K562 (cell line): ENCODE results near the gene TNFRSF18. TPM values are rescaled to one million over a fixed set of nuclear protein-coding genes. Genes with fewer than 3 reads are reported as not detected.

ENCODE experiments used
- EP300 ChIP-seq: IDR thresholded peaks from 2 replicates; pipeline ENCODE4 v1.6.1; 2012; ENCODE audit warnings: low read length, improper control_type of control experiment
- HNRNPK ChIP-seq: fragments of 200-400 bp; formaldehyde crosslinking; IDR thresholded peaks from one replicate; pipeline ENCODE4 v1.6.1; 2018; ENCODE audit warnings: mild to moderate bottlenecking, low read depth, low read length; ENCODE audit not compliant: poor library complexity, severe bottlenecking
- MAFK ChIP-seq: IDR thresholded peaks from 2 replicates; pipeline ENCODE4 v1.6.1; 2011; ENCODE audit warnings: low read length, improper control_type of control experiment
- PHTF2 ChIP-seq: fragments of 250-450 bp; sonication (Bioruptor Pico); IDR thresholded peaks from 2 replicates; pipeline ENCODE4 v1.5.0; 2021; ENCODE audit warnings: mild to moderate bottlenecking
- XRCC4 ChIP-seq: IDR thresholded peaks from one replicate; pipeline ENCODE4 v1.6.1; 2011; ENCODE audit not compliant: insufficient read depth, insufficient read length; ENCODE audit errors: extremely low read depth
- ZNF12 ChIP-seq: sonication (generic); formaldehyde crosslinking; IDR thresholded peaks from 2 replicates; pipeline ENCODE4 v1.4.0; 2020; ENCODE audit warnings: mild to moderate bottlenecking, missing genetic modification reagents
- ZNF507 ChIP-seq: conservative IDR thresholded peaks from 2 replicates; pipeline ENCODE4 v1.6.1; 2017; ENCODE audit warnings: missing genetic modification characterization, missing compliant biosample characterization
- ZNF79 ChIP-seq: fragments of 250-450 bp; sonication (Bioruptor Pico); IDR thresholded peaks from 2 replicates; pipeline ENCODE4 v1.4.0; 2020; ENCODE audit warnings: low read depth, mild to moderate bottlenecking, moderate library complexity
- polyA plus RNA-seq, 8 experiments: library from polyadenylated mRNA; depleted of rRNA in 4 of 8; stranded (reverse) in 5 of 8; unstranded in 3 of 8; fragments of >200 nt; fragmentation: Nextera tagmentation in 2 of 8; fragmentation: Illumina TruSeq in 1 of 8; extraction: Ambion mirVana in 2 of 8; extraction: Trizol in 1 of 8; gene quantifications; 2 replicates each; pipeline versions ENCODE4 v1.2.1 to v1.2.3, GENCODE V29; 2011 to 2014; ENCODE audit warnings: inconsistent platforms in 1 of 8, missing spikeins in 1 of 8
- total RNA-seq, 7 experiments: library from RNA; depleted of rRNA in 6 of 7; stranded (reverse); fragments of >200 nt in 6 of 7; fragmentation: Illumina TruSeq in 2 of 7; extraction: Trizol in 2 of 7; gene quantifications; 2 replicates each; pipeline versions ENCODE4 v1.2.1 to v1.2.3, GENCODE V29; 2011 to 2021; ENCODE audit warnings: low replicate concordance in 1 of 7
- TF ChIP-seq, protein P1 (sequence below): fragments of 200-800 bp; sonication (Bioruptor generic); IDR thresholded peaks from 2 replicates; pipeline ENCODE4 v1.6.1; 2016; ENCODE audit warnings: missing genetic modification characterization, missing compliant biosample characterization
- TF ChIP-seq, protein P2 (sequence below): sonication (generic); formaldehyde crosslinking; IDR thresholded peaks from 2 replicates; pipeline ENCODE4 v1.8.0; 2023; ENCODE audit warnings: mild to moderate bottlenecking, missing genetic modification reagents
- TF ChIP-seq, protein P3 (sequence below): sonication (generic); formaldehyde crosslinking; IDR thresholded peaks from 2 replicates; pipeline ENCODE4 v1.8.0; 2023; ENCODE audit warnings: missing genetic modification reagents, mild to moderate bottlenecking, borderline replicate concordance
- TF ChIP-seq, protein P4 (sequence below), 2 experiments: fragments of 450-650 bp; IDR thresholded peaks; 2 replicates each; pipeline ENCODE4 v1.6.1; 2016

TNFRSF18 gene
- total and polyA plus RNA-seq, 9 of the 15 experiments (the other 6 are each of a cell fraction or from before 2014, with no cell fraction given), result 0.24 to 0.27 TPM; not detected in 7

DNA sequence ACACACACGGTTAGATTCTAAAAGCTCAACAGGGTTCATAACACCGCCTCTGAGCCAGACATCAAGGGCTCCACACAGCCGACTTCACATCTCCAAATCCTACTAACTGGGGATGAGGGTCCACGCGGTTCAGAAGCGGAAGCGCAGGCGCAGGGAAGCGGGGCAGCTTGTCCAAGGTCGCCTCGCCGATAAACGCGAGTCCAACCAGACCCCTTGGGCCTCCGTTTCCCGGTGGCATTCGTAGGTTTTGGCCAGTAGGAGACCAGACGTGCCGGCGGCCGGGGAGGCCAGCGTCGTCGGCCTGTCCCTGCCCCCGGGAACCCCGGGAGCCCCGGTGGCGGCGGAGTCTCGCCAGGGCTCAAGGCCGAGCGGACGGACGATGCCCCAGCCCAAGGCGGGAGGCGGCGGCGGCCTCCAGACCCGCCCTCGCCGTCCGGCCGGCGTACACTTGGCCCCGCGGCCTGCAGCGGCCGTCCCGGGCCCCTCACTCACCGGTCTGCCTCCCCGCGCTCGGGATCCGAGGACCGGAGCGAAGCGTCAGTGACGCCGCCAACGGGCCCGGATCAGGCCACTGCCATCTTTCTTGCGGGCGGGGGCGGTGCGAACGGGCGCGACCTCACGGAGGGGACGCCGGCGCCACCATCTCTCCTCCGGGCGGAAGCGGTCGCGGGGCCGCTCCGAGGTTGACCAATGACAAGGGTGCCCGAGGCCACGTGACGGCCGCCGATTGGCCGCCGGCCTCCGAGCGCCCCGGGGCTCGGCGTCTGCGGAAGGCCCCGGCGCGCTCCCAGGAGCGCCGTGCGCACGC lies 25.2 kb upstream of the TNFRSF18 start, which contains the start of gene SDF4 (continued):
- TF ChIP-seq, protein P1, sequence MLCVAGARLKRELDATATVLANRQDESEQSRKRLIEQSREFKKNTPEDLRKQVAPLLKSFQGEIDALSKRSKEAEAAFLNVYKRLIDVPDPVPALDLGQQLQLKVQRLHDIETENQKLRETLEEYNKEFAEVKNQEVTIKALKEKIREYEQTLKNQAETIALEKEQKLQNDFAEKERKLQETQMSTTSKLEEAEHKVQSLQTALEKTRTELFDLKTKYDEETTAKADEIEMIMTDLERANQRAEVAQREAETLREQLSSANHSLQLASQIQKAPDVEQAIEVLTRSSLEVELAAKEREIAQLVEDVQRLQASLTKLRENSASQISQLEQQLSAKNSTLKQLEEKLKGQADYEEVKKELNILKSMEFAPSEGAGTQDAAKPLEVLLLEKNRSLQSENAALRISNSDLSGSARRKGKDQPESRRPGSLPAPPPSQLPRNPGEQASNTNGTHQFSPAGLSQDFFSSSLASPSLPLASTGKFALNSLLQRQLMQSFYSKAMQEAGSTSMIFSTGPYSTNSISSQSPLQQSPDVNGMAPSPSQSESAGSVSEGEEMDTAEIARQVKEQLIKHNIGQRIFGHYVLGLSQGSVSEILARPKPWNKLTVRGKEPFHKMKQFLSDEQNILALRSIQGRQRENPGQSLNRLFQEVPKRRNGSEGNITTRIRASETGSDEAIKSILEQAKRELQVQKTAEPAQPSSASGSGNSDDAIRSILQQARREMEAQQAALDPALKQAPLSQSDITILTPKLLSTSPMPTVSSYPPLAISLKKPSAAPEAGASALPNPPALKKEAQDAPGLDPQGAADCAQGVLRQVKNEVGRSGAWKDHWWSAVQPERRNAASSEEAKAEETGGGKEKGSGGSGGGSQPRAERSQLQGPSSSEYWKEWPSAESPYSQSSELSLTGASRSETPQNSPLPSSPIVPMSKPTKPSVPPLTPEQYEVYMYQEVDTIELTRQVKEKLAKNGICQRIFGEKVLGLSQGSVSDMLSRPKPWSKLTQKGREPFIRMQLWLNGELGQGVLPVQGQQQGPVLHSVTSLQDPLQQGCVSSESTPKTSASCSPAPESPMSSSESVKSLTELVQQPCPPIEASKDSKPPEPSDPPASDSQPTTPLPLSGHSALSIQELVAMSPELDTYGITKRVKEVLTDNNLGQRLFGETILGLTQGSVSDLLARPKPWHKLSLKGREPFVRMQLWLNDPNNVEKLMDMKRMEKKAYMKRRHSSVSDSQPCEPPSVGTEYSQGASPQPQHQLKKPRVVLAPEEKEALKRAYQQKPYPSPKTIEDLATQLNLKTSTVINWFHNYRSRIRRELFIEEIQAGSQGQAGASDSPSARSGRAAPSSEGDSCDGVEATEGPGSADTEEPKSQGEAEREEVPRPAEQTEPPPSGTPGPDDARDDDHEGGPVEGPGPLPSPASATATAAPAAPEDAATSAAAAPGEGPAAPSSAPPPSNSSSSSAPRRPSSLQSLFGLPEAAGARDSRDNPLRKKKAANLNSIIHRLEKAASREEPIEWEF (CRISPR knock-in tag), result no peak
- TF ChIP-seq ZNF507, result no peak
- TF ChIP-seq HNRNPK, result no peak
- no peak for TF ChIP-seq XRCC4
- TF ChIP-seq, protein P2, sequence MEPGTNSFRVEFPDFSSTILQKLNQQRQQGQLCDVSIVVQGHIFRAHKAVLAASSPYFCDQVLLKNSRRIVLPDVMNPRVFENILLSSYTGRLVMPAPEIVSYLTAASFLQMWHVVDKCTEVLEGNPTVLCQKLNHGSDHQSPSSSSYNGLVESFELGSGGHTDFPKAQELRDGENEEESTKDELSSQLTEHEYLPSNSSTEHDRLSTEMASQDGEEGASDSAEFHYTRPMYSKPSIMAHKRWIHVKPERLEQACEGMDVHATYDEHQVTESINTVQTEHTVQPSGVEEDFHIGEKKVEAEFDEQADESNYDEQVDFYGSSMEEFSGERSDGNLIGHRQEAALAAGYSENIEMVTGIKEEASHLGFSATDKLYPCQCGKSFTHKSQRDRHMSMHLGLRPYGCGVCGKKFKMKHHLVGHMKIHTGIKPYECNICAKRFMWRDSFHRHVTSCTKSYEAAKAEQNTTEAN (CRISPR knock-in tag), result no peak
- TF ChIP-seq, protein P3, sequence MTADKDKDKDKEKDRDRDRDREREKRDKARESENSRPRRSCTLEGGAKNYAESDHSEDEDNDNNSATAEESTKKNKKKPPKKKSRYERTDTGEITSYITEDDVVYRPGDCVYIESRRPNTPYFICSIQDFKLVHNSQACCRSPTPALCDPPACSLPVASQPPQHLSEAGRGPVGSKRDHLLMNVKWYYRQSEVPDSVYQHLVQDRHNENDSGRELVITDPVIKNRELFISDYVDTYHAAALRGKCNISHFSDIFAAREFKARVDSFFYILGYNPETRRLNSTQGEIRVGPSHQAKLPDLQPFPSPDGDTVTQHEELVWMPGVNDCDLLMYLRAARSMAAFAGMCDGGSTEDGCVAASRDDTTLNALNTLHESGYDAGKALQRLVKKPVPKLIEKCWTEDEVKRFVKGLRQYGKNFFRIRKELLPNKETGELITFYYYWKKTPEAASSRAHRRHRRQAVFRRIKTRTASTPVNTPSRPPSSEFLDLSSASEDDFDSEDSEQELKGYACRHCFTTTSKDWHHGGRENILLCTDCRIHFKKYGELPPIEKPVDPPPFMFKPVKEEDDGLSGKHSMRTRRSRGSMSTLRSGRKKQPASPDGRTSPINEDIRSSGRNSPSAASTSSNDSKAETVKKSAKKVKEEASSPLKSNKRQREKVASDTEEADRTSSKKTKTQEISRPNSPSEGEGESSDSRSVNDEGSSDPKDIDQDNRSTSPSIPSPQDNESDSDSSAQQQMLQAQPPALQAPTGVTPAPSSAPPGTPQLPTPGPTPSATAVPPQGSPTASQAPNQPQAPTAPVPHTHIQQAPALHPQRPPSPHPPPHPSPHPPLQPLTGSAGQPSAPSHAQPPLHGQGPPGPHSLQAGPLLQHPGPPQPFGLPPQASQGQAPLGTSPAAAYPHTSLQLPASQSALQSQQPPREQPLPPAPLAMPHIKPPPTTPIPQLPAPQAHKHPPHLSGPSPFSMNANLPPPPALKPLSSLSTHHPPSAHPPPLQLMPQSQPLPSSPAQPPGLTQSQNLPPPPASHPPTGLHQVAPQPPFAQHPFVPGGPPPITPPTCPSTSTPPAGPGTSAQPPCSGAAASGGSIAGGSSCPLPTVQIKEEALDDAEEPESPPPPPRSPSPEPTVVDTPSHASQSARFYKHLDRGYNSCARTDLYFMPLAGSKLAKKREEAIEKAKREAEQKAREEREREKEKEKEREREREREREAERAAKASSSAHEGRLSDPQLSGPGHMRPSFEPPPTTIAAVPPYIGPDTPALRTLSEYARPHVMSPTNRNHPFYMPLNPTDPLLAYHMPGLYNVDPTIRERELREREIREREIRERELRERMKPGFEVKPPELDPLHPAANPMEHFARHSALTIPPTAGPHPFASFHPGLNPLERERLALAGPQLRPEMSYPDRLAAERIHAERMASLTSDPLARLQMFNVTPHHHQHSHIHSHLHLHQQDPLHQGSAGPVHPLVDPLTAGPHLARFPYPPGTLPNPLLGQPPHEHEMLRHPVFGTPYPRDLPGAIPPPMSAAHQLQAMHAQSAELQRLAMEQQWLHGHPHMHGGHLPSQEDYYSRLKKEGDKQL (CRISPR knock-in tag), result no peak
- TF ChIP-seq PHTF2 (CRISPR knock-in tag), result no peak
- TF ChIP-seq, protein P4, sequence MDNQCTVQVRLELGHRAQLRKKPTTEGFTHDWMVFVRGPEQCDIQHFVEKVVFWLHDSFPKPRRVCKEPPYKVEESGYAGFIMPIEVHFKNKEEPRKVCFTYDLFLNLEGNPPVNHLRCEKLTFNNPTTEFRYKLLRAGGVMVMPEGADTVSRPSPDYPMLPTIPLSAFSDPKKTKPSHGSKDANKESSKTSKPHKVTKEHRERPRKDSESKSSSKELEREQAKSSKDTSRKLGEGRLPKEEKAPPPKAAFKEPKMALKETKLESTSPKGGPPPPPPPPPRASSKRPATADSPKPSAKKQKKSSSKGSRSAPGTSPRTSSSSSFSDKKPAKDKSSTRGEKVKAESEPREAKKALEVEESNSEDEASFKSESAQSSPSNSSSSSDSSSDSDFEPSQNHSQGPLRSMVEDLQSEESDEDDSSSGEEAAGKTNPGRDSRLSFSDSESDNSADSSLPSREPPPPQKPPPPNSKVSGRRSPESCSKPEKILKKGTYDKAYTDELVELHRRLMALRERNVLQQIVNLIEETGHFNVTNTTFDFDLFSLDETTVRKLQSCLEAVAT (IDR thresholded peaks at IDR 0.05), result no peak
- no peak for TF ChIP-seq EP300
- no peak for TF ChIP-seq MAFK
- TF ChIP-seq ZNF12 (CRISPR knock-in tag), result no peak
- TF ChIP-seq ZNF79 (CRISPR knock-in tag), result no peak
